Stomach (tissue), 9 donors: ENCODE measurements around the gene USO1. TPM values are rescaled to one million over a fixed set of nuclear protein-coding genes. Genes with fewer than 3 reads are reported as not detected.

Source experiments
- DNase-seq, 2 donors: peaks; one replicate each; pipeline versions ENCODE4 v3.0.0 to v3.0.0-alpha.2; 2013 to 2019
- H3K27ac ChIP-seq, 5 donors: fragments of 200-600 bp in 4 of 5; sonication (generic) in 4 of 5; one replicate each; pipeline ENCODE4 v1.5.1; 2013 to 2019; ENCODE audit warnings: mild to moderate bottlenecking in 1 of 5, moderate library complexity in 1 of 5
- H3K27me3 ChIP-seq, 3 donors: fragments of 200-600 bp; sonication (generic); one replicate each; pipeline ENCODE4 v1.5.1; 2017 to 2019; ENCODE audit warnings: mixed run types in 1 of 3
- H3K36me3 ChIP-seq, 4 donors: fragments of 200-600 bp; sonication (generic); 1 replicate in 3 of 4; 2 replicates in 1 of 4; pipeline ENCODE4 v1.5.1; 2016 to 2019
- H3K4me1 ChIP-seq, 4 donors: fragments of 200-600 bp; sonication (generic); one replicate each; pipeline ENCODE4 v1.5.1; 2016 to 2019
- H3K4me3 ChIP-seq, 4 donors: fragments of 200-600 bp; sonication (generic) in 3 of 4; one replicate each; pipeline ENCODE4 v1.5.1; 2016 to 2019; ENCODE audit warnings: mild to moderate bottlenecking in 1 of 4
- H3K9me3 ChIP-seq, 4 donors: fragments of 200-600 bp; sonication (generic); one replicate each; pipeline ENCODE4 v1.5.1; 2016 to 2019
- EP300 ChIP-seq: sonication (generic); formaldehyde crosslinking; IDR thresholded peaks from one replicate; pipeline ENCODE4 v1.6.1; 2017; ENCODE audit warnings: antibody characterized with exemption
- POLR2A ChIP-seq, 4 donors: fragments of 450-650 bp; IDR thresholded peaks; one replicate each; pipeline ENCODE4 v1.6.1; 2016; ENCODE audit warnings: antibody characterized with exemption in 4 of 4, control low read depth in 2 of 4, mild to moderate bottlenecking in 1 of 4, moderate library complexity in 1 of 4
- POLR2AphosphoS5 ChIP-seq, 3 donors: sonication (generic); formaldehyde crosslinking; IDR thresholded peaks; one replicate each; pipeline ENCODE4 v1.6.1; 2016; ENCODE audit warnings: antibody characterized with exemption in 3 of 3
- WGBS, 5 donors: extraction: QIAGEN DNeasy Blood & Tissue Kit in 3 of 5; methylation state at CpG; one replicate each; pipeline versions ENCODE4 v1.1.5 to v1.1.7; 2013 to 2018; 5-methylcytosine and 5-hydroxymethylcytosine counted together
- intact Hi-C: fragments of 100-400 bp; cut with DNase I; formaldehyde crosslinking; loops from one replicate; pipeline ENCODE4 v1.15.1; 2023; ENCODE audit warnings: low total_unique reads
- polyA plus RNA-seq, 3 donors: library from polyadenylated mRNA; stranded (reverse); fragments of 200-250 nt; gene quantifications; one replicate each; pipeline ENCODE4 v1.2.3, GENCODE V29; 2013
- total RNA-seq, 5 donors: library from RNA; depleted of rRNA; stranded (reverse); fragments of >200 nt; gene quantifications; one replicate each; pipeline versions ENCODE4 v1.1.0 to v1.2.3, GENCODE V29; 2014 to 2016
- TF ChIP-seq, protein P1 (sequence below), 7 experiments: fragments of 450-650 bp in 4 of 7; fragments of 200-600 bp in 3 of 7; sonication (generic) in 3 of 7; IDR thresholded peaks; one replicate each; pipeline ENCODE4 v1.5.1; 2016 to 2019; ENCODE audit warnings: antibody characterized with exemption in 7 of 7, control low read depth in 2 of 7, mild to moderate bottlenecking in 1 of 7
- donor health status: healthy with polysubstance abuse.
- donor health status: Bipolar disorder and iron deficiency.
- donor health status: healthy.

USO1 gene
- total and polyA plus RNA-seq, 8 donors = 20.6 to 120 (median 39.1) TPM

GRCh38 chr4:75705198-75705977, 19.0 kb upstream of the USO1 start:
- Histone ChIP-seq H3K4me1 (peaks cover 0 to 3% (median 0%) of the 10 kb centered on the region in 4 donors), H3K9me3 (no peaks in the 10 kb centered on the region), H3K36me3 (no peaks in the 10 kb centered on the region), H3K27me3 (no peaks in the 10 kb centered on the region), H3K4me3 (no peak overlapping the region), H3K27ac (no peak overlapping the region)
- TF ChIP-seq POLR2AphosphoS5 (IDR thresholded peaks at IDR 0.05) = no peak
- TF ChIP-seq POLR2A (IDR thresholded peaks at IDR 0.05) = no peak
- TF ChIP-seq, protein P1, sequence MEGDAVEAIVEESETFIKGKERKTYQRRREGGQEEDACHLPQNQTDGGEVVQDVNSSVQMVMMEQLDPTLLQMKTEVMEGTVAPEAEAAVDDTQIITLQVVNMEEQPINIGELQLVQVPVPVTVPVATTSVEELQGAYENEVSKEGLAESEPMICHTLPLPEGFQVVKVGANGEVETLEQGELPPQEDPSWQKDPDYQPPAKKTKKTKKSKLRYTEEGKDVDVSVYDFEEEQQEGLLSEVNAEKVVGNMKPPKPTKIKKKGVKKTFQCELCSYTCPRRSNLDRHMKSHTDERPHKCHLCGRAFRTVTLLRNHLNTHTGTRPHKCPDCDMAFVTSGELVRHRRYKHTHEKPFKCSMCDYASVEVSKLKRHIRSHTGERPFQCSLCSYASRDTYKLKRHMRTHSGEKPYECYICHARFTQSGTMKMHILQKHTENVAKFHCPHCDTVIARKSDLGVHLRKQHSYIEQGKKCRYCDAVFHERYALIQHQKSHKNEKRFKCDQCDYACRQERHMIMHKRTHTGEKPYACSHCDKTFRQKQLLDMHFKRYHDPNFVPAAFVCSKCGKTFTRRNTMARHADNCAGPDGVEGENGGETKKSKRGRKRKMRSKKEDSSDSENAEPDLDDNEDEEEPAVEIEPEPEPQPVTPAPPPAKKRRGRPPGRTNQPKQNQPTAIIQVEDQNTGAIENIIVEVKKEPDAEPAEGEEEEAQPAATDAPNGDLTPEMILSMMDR (IDR thresholded peaks at IDR 0.05) = no peak
- TF ChIP-seq EP300 = no peak
- no peak for DNase-seq
- intact Hi-C loops = no loop called here
- 94 to 96% (median 95%) methylated on average over 6 of the region's 6 CpGs for WGBS, 5 donors

DNA sequence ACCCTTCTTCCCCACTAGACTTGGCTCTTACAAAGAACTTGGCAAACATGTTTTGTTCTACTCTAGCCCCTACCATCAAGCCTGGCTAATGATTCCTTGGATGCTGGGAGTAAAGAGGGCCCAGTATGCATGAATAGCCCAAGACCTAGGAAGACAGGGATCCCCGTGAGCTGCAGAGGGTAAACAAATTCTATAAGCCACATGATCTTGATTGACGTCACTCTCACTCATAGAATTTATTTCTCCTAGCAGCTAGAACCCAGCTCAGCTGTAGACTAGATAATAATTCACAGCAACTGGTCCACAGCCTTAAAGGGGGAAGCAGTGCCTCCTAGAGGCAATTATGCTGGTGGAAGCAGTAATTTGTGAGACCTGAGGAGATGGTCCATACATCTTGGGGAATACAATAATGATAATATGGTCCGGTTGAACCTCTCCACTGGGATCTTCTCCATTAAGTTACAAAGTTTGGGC, 16.1 kb upstream of the USO1 start:
- Histone ChIP-seq H3K4me3 (no peak overlapping the region), H3K4me1 (peaks cover 0 to 5% (median 0%) of the 10 kb centered on the region in 4 donors), H3K9me3 (no peaks in the 10 kb centered on the region), H3K36me3 (no peaks in the 10 kb centered on the region), H3K27me3 (no peaks in the 10 kb centered on the region), H3K27ac (no peak overlapping the region)
- peak in 1 of 2 donors; percentile 47 for DNase-seq
- intact Hi-C loops = no loop called here
- WGBS, 5 donors = 78 to 90% (median 84%) methylated on average over 3 of the region's 3 CpGs
- TF ChIP-seq, protein P1 (IDR thresholded peaks at IDR 0.05) = peak in 1 of 7 experiments; percentile 11
- TF ChIP-seq POLR2AphosphoS5 (IDR thresholded peaks at IDR 0.05) = no peak
- TF ChIP-seq EP300 = no peak
- TF ChIP-seq POLR2A (IDR thresholded peaks at IDR 0.05) = no peak

GRCh38 chr4:75710246-75710645, 14.1 kb upstream of the USO1 start:
- Histone ChIP-seq H3K4me3 (no peak overlapping the region), H3K27ac (no peak overlapping the region), H3K4me1 (peaks cover 3 to 15% (median 9%) of the 10 kb centered on the region in 4 donors), H3K36me3 (no peaks in the 10 kb centered on the region), H3K9me3 (no peaks in the 10 kb centered on the region), H3K27me3 (no peaks in the 10 kb centered on the region)
- no peak for DNase-seq
- intact Hi-C loops = no loop called here
- 54 to 70% (median 61%) methylated on average over 4 of the region's 4 CpGs for WGBS, 5 donors
- TF ChIP-seq, protein P1 (IDR thresholded peaks at IDR 0.05) = no peak
- TF ChIP-seq EP300 = no peak
- no peak for TF ChIP-seq POLR2AphosphoS5 (IDR thresholded peaks at IDR 0.05)
- no peak for TF ChIP-seq POLR2A (IDR thresholded peaks at IDR 0.05)

GRCh38 chr4:75714011-75714410, 10.4 kb upstream of the USO1 start:
- H3K4me3 ChIP-seq = no peak overlapping the region
- H3K36me3 ChIP-seq = no peaks in the 10 kb centered on the region
- DNase-seq = no peak
- no peak overlapping the region for H3K27ac ChIP-seq
- WGBS, 5 donors = 93 to 99% (median 96%) methylated on average over 4 of the region's 4 CpGs
- intact Hi-C loops = no loop called here
- peaks cover 5 to 20% (median 12%) of the 10 kb centered on the region in 4 donors for H3K4me1 ChIP-seq
- TF ChIP-seq POLR2A (IDR thresholded peaks at IDR 0.05) (no peak), POLR2AphosphoS5 (IDR thresholded peaks at IDR 0.05) (no peak), EP300 (no peak)
- TF ChIP-seq, protein P1 (IDR thresholded peaks at IDR 0.05) = no peak
- no peaks in the 10 kb centered on the region for H3K27me3 ChIP-seq
- no peaks in the 10 kb centered on the region for H3K9me3 ChIP-seq
